Germinal center (tissue), 1 donor: Measurements from ENCODE around the gene ZNF777.
"Not testable (repeated sequence)": the region's sequence is repeated elsewhere in the genome, so short reads cannot be mapped to it uniquely, and the experiment has no call there.

ENCODE experiments used
- DNase-seq: peaks from one replicate; pipeline ENCODE4 v3.0.0; 2012; ENCODE audit warnings: mixed read lengths, low spot score

ZNF777 gene

GRCh38 chr7:149460493-149461277 is at the start of gene ZNF777:
Gene ZNF777, minus strand, starts transcription at chr7:149461062. Its CDS starts 5,040 bp downstream, at chr7:149456022.
- DNase-seq = peak; percentile 84

- DNase-seq = no peak
Observed at GRCh38 chr7:149510248-149510647, 49.4 kb upstream of the ZNF777 start.

GRCh38 chr7:149509774-149510173 is 48.9 kb upstream of the ZNF777 start:
- DNase-seq = no peak

GRCh38 chr7:149505551-149505950 is 44.7 kb upstream of the ZNF777 start:
- no peak for DNase-seq

GRCh38 chr7:149501651-149502050 is 40.8 kb upstream of the ZNF777 start:
- no peak for DNase-seq

GRCh38 chr7:149500910-149501309 is 40.0 kb upstream of the ZNF777 start:
- no peak for DNase-seq

- DNase-seq = no peak
Observed at GRCh38 chr7:149500201-149500600, 39.3 kb upstream of the ZNF777 start.

- DNase-seq = no peak
Observed at GRCh38 chr7:149498811-149499210, 37.9 kb upstream of the ZNF777 start.

- DNase-seq = peak; percentile 92
Observed at GRCh38 chr7:149497467-149498261, 36.8 kb upstream of the ZNF777 start, which contains the start of gene ZNF746. Gene ZNF746, minus strand, starts transcription at chr7:149497809. Its CDS starts 273 bp downstream, at chr7:149497536.

GRCh38 chr7:149496642-149497391 is 36.0 kb upstream of the ZNF777 start:
- DNase-seq = peak; percentile 48

GRCh38 chr7:149495785-149496641 is 35.2 kb upstream of the ZNF777 start:
- DNase-seq = no peak

- no peak for DNase-seq
Observed at GRCh38 chr7:149494738-149495368, 34.0 kb upstream of the ZNF777 start.

GRCh38 chr7:149493975-149494374 is 33.1 kb upstream of the ZNF777 start:
- not testable (repeated sequence) for DNase-seq

- DNase-seq = no peak
Observed at GRCh38 chr7:149493366-149493765, 32.5 kb upstream of the ZNF777 start.

- DNase-seq = no peak
Observed at GRCh38 chr7:149490083-149490760, 29.4 kb upstream of the ZNF777 start.

- DNase-seq = no peak
Observed at GRCh38 chr7:149489391-149490024, 28.6 kb upstream of the ZNF777 start.

- no peak for DNase-seq
Observed at GRCh38 chr7:149479568-149479967, 18.7 kb upstream of the ZNF777 start.

GRCh38 chr7:149478754-149479153 is 17.9 kb upstream of the ZNF777 start:
- no peak for DNase-seq

- DNase-seq = no peak
Observed at GRCh38 chr7:149477494-149478443, 16.9 kb upstream of the ZNF777 start.
